GM12891 (cell line): Measurements from ENCODE around the gene YDJC.

ENCODE experiments used
- PAX5 ChIP-seq: IDR thresholded peaks from 2 replicates; pipeline ENCODE4 v1.6.1; 2011; ENCODE audit warnings: low read length, moderate library complexity, mild to moderate bottlenecking; ENCODE audit not compliant: insufficient read depth, severe bottlenecking
- POLR2A ChIP-seq: IDR thresholded peaks from 2 replicates; pipeline ENCODE4 v1.6.1; 2011; ENCODE audit warnings: low read depth, low read length, control low read depth
- POLR2AphosphoS5 ChIP-seq: IDR thresholded peaks from 2 replicates; pipeline ENCODE4 v1.6.1; 2011; ENCODE audit warnings: low read depth, low read length, control low read depth

- no peak for TF ChIP-seq POLR2A
- no peak for TF ChIP-seq PAX5
- no peak; the same call in 1 of the 2 replicates for TF ChIP-seq POLR2AphosphoS5
Measured at GRCh38 chr22:21628386-21629254, 1.2 kb downstream of the YDJC start.
